ENCODE measurements around the gene NPR3. TPM values are rescaled to one million over a fixed set of nuclear protein-coding genes. Genes with fewer than 3 reads are reported as not detected.

NPR3 gene
- total and polyA plus RNA-seq, 9 donors, result 1.8 to 42.1 (median 5.8) TPM

DNA sequence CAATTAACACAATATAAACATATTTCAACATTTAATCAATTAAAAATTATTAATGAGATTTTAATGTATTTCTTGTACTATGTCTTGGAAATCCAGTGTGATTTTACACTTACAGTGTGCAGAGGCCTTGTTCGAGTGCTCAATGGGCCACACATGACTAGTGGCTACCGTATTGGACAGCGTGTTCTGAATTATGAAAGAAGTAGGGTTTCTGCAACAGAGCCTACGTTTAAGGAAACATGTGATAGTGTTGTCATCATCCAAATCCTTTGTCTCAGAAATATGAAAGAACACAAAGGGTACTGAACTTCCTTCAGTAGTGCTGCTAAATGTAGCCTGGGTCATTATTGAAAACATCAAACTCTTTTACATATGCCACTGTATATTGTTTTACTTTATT is 29.5 kb downstream of the NPR3 start:
- Histone ChIP-seq H3K4me1 (ENCODE audit: insufficient read depth) (no peaks in the 10 kb centered on the region), H3K4me3 (no peak overlapping the region), H3K27me3 (no peaks in the 10 kb centered on the region), H3K27ac (no peak overlapping the region), H3K36me3 (no peaks in the 10 kb centered on the region), H3K9me3 (no peaks in the 10 kb centered on the region)
- WGBS, 3 donors, result 83 to 91% (median 87%) methylated on average over 4 of the region's 4 CpGs
- no peak for DNase-seq
- TF ChIP-seq, protein P1, sequence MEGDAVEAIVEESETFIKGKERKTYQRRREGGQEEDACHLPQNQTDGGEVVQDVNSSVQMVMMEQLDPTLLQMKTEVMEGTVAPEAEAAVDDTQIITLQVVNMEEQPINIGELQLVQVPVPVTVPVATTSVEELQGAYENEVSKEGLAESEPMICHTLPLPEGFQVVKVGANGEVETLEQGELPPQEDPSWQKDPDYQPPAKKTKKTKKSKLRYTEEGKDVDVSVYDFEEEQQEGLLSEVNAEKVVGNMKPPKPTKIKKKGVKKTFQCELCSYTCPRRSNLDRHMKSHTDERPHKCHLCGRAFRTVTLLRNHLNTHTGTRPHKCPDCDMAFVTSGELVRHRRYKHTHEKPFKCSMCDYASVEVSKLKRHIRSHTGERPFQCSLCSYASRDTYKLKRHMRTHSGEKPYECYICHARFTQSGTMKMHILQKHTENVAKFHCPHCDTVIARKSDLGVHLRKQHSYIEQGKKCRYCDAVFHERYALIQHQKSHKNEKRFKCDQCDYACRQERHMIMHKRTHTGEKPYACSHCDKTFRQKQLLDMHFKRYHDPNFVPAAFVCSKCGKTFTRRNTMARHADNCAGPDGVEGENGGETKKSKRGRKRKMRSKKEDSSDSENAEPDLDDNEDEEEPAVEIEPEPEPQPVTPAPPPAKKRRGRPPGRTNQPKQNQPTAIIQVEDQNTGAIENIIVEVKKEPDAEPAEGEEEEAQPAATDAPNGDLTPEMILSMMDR (IDR thresholded peaks at IDR 0.05), result no peak
- TF ChIP-seq POLR2A (IDR thresholded peaks at IDR 0.05) (no peak), EP300 (IDR thresholded peaks at IDR 0.05) (no peak)
- intact Hi-C loops (cut with DNase I), result no loop called here

DNA sequence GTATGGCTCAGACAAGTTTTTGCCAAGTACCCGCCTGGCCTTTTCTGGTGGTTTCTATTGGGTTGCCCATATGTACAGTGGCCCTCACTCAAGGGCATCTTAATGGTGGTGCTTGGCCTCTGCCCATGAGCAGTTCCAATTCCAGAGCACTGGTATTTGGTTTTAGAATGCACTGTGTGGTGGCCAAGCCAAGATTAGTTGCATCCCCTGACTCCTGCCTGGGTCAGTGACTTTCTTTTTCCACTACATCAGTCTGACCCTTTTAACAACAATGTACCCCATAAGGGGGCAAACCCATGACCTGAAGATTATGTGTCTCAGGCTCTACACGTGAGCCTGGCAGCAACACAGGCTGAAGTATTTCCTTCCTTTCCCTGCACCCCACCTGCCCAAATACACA is 34.2 kb downstream of the NPR3 start:
- no peak for DNase-seq
- no peak overlapping the region for H3K4me3 ChIP-seq
- intact Hi-C loops (cut with DNase I), result no loop called here
- WGBS, 3 donors, result 56 to 78% (median 77%) methylated on average over 2 of the region's 2 CpGs
- no peaks in the 10 kb centered on the region for H3K27me3 ChIP-seq
- H3K27ac ChIP-seq, result no peak overlapping the region
- H3K9me3 ChIP-seq, result peaks cover 0 to 2% of the 10 kb centered on the region in 2 donors
- H3K36me3 ChIP-seq, result no peaks in the 10 kb centered on the region
- no peaks in the 10 kb centered on the region for H3K4me1 ChIP-seq (ENCODE audit: insufficient read depth)
- TF ChIP-seq POLR2A (IDR thresholded peaks at IDR 0.05), result no peak
- TF ChIP-seq EP300 (IDR thresholded peaks at IDR 0.05), result no peak
- TF ChIP-seq, protein P1 (IDR thresholded peaks at IDR 0.05), result no peak

DNA sequence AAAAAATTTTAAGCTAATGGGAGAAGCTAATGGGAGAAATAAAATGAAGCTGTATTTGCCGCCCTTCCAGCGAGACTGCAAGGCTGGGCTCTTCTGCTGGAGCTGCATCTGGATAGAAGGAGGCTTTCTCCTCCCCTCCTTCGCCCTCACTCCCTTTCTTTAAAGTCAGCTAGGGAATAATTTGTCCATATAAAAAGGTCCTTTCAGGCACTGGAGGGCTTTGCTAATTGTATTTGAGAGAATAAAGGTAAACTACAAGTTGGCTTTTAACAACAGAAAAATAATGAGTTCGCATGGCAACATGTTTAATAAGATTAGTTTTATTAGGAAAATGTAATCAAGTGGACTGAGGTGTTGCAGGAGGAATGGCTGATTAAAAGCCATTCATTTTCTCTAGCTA is 41.3 kb downstream of the NPR3 start:
- Histone ChIP-seq H3K4me3 (no peak overlapping the region), H3K27me3 (no peaks in the 10 kb centered on the region), H3K36me3 (no peaks in the 10 kb centered on the region), H3K4me1 (ENCODE audit: insufficient read depth) (no peaks in the 10 kb centered on the region), H3K27ac (no peak overlapping the region), H3K9me3 (peaks cover 0 to 2% of the 10 kb centered on the region in 2 donors)
- intact Hi-C loops (cut with DNase I), result no loop called here
- TF ChIP-seq, protein P1 (IDR thresholded peaks at IDR 0.05), result no peak
- TF ChIP-seq EP300 (IDR thresholded peaks at IDR 0.05), result no peak
- TF ChIP-seq POLR2A (IDR thresholded peaks at IDR 0.05), result no peak
- DNase-seq, result no peak
- 93 to 94% (median 93%) methylated on average over 4 of the region's 4 CpGs for WGBS, 3 donors

DNA sequence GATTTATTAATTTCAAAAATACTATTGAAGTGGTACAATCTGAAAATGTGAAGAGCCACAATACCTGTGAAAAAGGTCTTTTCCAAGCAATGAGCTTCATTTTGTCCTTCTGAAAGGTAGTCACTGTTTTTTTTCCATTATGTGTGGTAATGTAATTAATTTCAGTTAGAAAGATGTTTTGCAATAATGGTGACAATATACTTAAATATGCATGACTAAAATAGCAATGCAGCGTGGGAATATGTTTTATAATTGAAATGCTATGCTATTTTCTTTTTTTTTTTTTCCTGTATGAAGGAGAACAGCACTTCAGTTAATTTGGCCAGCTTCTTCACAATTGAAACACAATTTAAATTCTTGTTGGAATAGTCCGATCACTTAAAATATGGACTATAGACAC is 41.9 kb downstream of the NPR3 start:
- Histone ChIP-seq H3K27ac (no peak overlapping the region), H3K9me3 (no peaks in the 10 kb centered on the region), H3K4me1 (ENCODE audit: insufficient read depth) (no peaks in the 10 kb centered on the region), H3K36me3 (no peaks in the 10 kb centered on the region), H3K27me3 (no peaks in the 10 kb centered on the region), H3K4me3 (no peak overlapping the region)
- TF ChIP-seq, protein P1 (IDR thresholded peaks at IDR 0.05), result no peak
- no peak for TF ChIP-seq EP300 (IDR thresholded peaks at IDR 0.05)
- TF ChIP-seq POLR2A (IDR thresholded peaks at IDR 0.05), result no peak
- no peak for DNase-seq
- intact Hi-C loops (cut with DNase I), result no loop called here
- WGBS, 3 donors, result 81 to 90% (median 88%) methylated on average over 2 of the region's 2 CpGs

DNA sequence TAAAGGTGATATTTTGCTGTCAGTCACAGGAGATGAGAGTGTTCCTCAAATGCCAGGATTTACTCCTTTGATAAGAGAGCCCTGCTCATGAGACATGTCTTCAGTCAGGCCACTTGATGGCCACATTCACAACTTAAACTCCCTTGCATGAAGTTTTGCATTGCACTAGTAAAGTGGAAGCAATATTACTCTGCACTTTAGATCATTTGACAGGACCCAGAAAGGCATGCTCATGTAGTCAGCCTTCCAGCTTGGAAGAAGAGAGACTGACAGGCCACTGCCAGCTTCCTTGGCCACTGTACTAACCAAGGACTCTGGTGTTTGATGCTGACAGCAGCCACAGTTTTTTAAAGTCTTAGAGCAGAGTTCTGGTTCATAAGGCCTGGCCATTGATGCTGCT is 42.6 kb downstream of the NPR3 start:
- no peak for DNase-seq
- intact Hi-C loops (cut with DNase I), result no loop called here
- Histone ChIP-seq H3K4me1 (ENCODE audit: insufficient read depth) (no peaks in the 10 kb centered on the region), H3K9me3 (no peaks in the 10 kb centered on the region), H3K27ac (no peak overlapping the region), H3K4me3 (no peak overlapping the region), H3K36me3 (no peaks in the 10 kb centered on the region), H3K27me3 (no peaks in the 10 kb centered on the region)
- TF ChIP-seq EP300 (IDR thresholded peaks at IDR 0.05) (no peak), POLR2A (IDR thresholded peaks at IDR 0.05) (no peak)
- TF ChIP-seq, protein P1 (IDR thresholded peaks at IDR 0.05), result no peak

Data from ovary (tissue), 9 donors.